DMS 273 (cell line): Measurements from ENCODE around the gene MKNK1.

ENCODE experiments used
- DNase-seq: peaks from one replicate; lab custom pipeline; 2025; ENCODE audit not compliant: unreplicated experiment; lab: John Stamatoyannopoulos, UW

MKNK1 gene

GRCh38 chr1:46568461-46568891 is 35.6 kb downstream of the MKNK1 start:
- no peak for DNase-seq

GRCh38 chr1:46563341-46563740 is 40.7 kb downstream of the MKNK1 start:
- no peak for DNase-seq

GRCh38 chr1:46562498-46562897 is 41.6 kb downstream of the MKNK1 start:
- no peak for DNase-seq

- no peak for DNase-seq
Measured at GRCh38 chr1:46558966-46559365, 45.1 kb downstream of the MKNK1 start.

GRCh38 chr1:46558141-46558963 is 45.7 kb downstream of the MKNK1 start:
- peak; percentile 16 for DNase-seq

- no peak for DNase-seq
Measured at GRCh38 chr1:46557403-46557802, 46.7 kb downstream of the MKNK1 start.

GRCh38 chr1:46556822-46557221 is 47.2 kb downstream of the MKNK1 start:
- DNase-seq: no peak

- DNase-seq: no peak
Measured at GRCh38 chr1:46555826-46556619, 48.0 kb downstream of the MKNK1 start.

GRCh38 chr1:46554597-46555381 is 49.3 kb downstream of the MKNK1 start:
- peak; percentile 35 for DNase-seq

GRCh38 chr1:46554236-46554596 is 49.9 kb downstream of the MKNK1 start:
- DNase-seq: no peak

- no peak for DNase-seq
Measured at GRCh38 chr1:46553506-46553905, 50.6 kb downstream of the MKNK1 start.

GRCh38 chr1:46552357-46553237 is 51.5 kb downstream of the MKNK1 start:
- no peak for DNase-seq

GRCh38 chr1:46551597-46552095 is 52.4 kb downstream of the MKNK1 start, which contains the start of gene KNCN:
Gene KNCN (minus strand): TSS chr1:46551647. CDS start chr1:46551215, 432 bp downstream.
- no peak for DNase-seq

GRCh38 chr1:46550751-46551231 is 53.3 kb downstream of the MKNK1 start:
- DNase-seq: no peak

GRCh38 chr1:46549697-46550681 is 54.1 kb downstream of the MKNK1 start:
- peak; percentile 54 for DNase-seq

- DNase-seq: peak; percentile 75
Measured at GRCh38 chr1:46547481-46548383, 56.3 kb downstream of the MKNK1 start.

- no peak for DNase-seq
Measured at GRCh38 chr1:46546210-46546609, 57.9 kb downstream of the MKNK1 start.

GRCh38 chr1:46545784-46546183 is 58.3 kb downstream of the MKNK1 start:
- no peak for DNase-seq
